Activated naive CD4-positive, alpha-beta T cell treated with anti-CD3 and anti-CD28 coated beads, Interleukin-2, amount 50 U/mL, for 24 hours (primary cell): ENCODE data around the gene ENTPD8.

ENCODE experiments used
- H3K27ac Mint-ChIP-seq: one replicate; pipeline ENCODE4 v1.8.0; 2021; ENCODE audit warnings: mild to moderate bottlenecking, mixed read lengths
- H3K27me3 Mint-ChIP-seq: one replicate; pipeline ENCODE4 v1.8.0; 2021; ENCODE audit warnings: mixed read lengths
- H3K36me3 Mint-ChIP-seq: one replicate; pipeline ENCODE4 v1.8.0; 2021; ENCODE audit warnings: mixed read lengths
- H3K4me1 Mint-ChIP-seq: one replicate; pipeline ENCODE4 v1.8.0; 2021; ENCODE audit warnings: mixed read lengths
- H3K4me3 Mint-ChIP-seq: one replicate; pipeline ENCODE4 v1.8.0; 2021; ENCODE audit warnings: mild to moderate bottlenecking, mixed read lengths
- H3K9me3 Mint-ChIP-seq: one replicate; pipeline ENCODE4 v1.8.0; 2021; ENCODE audit warnings: mixed read lengths

ENTPD8 gene

DNA sequence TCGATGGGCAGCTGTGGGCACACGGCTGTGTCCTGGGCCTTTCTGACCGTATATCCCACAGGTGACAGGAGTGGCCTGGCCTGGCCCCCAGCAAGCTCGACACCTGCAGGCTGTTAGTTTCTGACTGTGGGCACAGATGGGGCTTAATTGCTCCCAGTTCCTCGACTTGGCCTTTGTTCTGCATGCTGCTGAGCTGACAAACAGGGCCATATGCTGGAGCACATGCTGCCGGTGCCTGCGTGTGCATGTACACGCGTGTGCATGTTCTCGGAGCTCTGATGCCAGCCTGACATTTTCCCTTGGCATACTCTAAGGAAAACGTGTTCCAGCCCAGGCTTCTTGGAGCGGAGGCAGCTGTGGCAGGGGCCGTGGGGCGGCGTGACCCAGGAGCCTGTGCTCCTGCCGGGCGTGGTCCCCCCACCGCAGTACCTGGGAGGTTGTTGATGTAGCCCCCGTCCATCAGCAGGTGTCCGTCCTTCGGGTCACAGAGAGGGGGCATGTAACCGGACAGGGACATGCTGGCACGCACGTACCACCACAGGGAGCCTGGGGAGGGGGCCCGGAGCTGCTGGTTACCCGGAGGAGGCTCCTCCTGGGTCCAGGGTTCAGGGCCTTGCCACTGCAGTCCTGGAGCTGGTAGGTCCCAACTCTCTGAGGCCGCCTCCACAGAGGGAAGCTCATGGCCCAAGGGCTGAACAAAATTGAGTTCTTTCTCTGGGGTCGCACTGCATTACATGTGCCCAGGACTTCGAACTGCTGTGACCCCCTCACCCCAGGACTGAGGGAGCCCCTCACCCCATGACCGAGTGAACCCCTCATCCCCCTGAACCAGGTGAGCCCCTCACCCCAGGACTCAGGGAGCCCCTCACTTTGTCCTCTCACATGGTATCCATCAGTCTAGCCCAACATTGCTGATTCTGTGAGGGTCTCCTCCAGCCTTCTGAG, 22.1 kb upstream of the ENTPD8 start:
- H3K36me3 Mint-ChIP-seq = no peaks in the 10 kb centered on the region
- no peaks in the 10 kb centered on the region for H3K27me3 Mint-ChIP-seq
- peaks cover 26% of the 10 kb centered on the region for H3K4me1 Mint-ChIP-seq
- peak overlapping the region; percentile 52 for H3K4me3 Mint-ChIP-seq
- peak overlapping the region; percentile 82 for H3K27ac Mint-ChIP-seq
- H3K9me3 Mint-ChIP-seq = no peaks in the 10 kb centered on the region

DNA sequence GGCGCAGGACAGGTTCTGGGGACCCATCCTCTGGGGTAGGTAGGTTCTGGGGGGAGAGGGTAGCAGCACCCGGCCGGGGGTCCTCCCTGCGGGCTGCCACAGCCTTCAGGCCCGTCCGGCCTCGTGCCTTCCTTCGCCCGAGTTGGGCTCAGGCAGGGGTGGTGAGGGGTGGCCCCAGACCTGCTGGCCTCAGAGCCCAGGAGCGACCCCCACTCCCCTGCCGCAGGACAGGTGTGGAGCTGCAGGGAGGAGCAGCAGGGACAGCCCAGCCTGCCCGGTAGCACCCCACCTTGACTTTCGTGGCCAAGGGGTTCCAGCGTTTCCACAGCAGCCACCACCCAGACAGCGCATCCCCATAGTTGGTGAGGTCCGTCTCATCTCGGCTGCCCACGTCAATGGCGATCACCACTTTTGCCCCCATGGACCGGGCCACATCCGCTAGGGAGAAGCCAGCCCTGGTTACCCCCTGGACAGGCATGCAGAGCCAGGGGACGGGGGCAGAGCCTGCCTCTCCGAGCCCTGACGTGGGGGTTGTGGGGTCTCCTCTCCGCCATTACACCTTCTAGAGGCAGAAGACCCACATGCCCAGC, 21.3 kb upstream of the ENTPD8 start:
- Mint-ChIP-seq H3K36me3 (no peaks in the 10 kb centered on the region), H3K4me1 (peaks cover 29% of the 10 kb centered on the region), H3K9me3 (no peaks in the 10 kb centered on the region), H3K4me3 (peak overlapping the region; percentile 79), H3K27ac (no peak overlapping the region), H3K27me3 (no peaks in the 10 kb centered on the region)

DNA sequence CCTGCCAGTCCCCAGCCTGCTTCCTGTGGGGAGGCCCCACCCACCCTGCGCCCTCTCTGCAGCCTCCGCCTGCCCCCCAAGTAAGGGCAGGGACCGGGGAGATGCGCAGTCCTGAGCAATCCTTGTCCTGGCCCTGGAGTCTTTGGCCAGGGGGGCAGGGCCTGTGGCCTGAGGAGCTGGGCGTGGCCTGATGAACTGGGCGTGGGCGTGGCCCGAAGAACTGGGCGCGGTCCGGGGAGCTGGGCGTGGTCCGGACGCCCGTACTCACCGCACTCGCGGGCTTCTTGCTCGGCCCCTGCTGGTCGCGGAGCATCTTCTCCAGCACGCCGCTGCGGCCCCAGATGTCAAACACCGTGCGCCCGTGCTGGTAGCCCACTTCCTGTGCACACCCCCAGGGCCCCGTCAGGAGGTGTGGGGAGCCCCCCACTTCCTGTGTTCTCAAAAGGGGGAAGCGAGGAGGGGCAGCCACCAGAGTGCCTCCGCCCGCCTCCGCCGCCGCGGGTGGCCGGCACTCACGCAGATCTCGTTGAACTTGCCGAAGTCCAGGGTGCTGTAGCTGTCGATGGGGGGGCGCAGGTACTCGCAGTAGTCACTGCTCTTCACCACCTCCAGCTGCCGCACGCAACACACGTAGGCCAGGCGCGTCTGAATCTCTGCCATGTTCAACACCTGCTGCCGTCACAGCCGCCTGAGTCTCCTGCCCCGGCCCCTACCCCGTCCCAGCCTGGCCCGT, 20.7 kb upstream of the ENTPD8 start:
- H3K27ac Mint-ChIP-seq = peak overlapping the region; percentile 68
- peaks cover 32% of the 10 kb centered on the region for H3K4me1 Mint-ChIP-seq
- H3K36me3 Mint-ChIP-seq = no peaks in the 10 kb centered on the region
- H3K9me3 Mint-ChIP-seq = no peaks in the 10 kb centered on the region
- H3K27me3 Mint-ChIP-seq = no peaks in the 10 kb centered on the region
- H3K4me3 Mint-ChIP-seq = peak overlapping the region; percentile 79

DNA sequence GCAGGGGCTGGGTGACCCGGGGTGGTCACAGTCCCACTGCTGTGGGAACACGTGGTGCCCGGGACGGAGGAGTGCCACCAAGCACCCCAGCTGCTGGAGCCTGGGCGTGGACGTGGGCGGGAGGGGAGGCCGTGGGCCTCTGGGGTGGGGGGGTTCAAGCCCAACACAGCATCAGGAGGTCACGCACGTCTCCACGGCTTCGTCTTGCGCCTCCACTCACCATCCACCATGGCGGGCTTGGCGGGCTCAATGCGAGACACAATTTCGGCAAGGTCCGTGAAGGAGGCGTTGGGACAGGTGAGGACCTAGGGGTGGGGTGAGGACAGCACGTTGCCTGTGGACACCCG, 20.1 kb upstream of the ENTPD8 start:
- Mint-ChIP-seq H3K4me1 (peaks cover 36% of the 10 kb centered on the region), H3K36me3 (no peaks in the 10 kb centered on the region), H3K4me3 (peak overlapping the region; percentile 49), H3K27me3 (no peaks in the 10 kb centered on the region), H3K27ac (no peak overlapping the region), H3K9me3 (no peaks in the 10 kb centered on the region)

DNA sequence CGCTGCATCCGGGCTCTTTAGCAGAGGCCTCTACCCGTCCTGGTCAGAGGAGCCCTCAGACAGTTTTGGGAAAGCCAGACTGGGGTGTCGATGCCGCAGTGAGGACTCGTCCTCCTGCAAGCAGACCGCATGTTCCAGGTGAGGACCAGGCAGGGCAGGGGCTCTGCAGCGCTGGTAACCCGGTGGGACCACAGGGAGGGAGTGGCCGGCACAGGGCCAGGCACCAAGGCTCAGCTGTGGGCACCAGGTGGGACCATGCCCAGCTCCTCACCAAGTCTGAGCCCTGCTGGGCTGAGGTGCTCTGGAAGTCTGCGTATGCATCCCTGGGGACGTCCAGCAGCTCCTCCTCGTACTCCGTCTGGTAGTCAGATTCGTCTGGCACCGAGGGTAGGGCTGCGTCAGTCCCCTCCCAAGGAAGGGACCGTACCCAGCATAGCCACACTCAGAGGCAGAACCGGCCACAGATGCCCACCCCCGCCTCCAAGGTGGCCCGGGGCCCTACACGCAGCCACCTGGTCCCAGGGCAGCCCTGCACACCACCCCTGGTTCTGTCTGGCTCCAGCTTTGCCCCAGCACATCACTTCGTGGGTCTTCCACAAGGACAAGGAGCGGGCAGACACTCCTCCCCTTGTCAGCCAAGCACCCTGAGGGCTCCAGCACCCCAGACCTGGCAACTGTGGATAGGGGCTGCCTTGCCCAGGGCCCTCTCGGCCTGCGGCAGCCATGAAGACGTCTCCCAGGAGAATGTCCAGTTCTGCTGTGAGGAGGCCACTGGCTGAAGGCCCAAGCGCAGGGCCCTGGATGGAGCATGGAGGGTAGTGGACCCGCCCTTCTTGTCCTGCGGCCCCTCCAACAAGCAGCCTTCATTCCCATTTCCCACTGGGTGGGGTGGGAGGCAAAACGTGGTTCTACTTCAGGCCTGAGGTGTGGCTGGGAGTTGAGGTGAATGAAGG, 19.5 kb upstream of the ENTPD8 start:
- H3K27ac Mint-ChIP-seq = peak overlapping the region; percentile 35
- H3K4me1 Mint-ChIP-seq = peaks cover 35% of the 10 kb centered on the region
- peak overlapping the region; percentile 49 for H3K4me3 Mint-ChIP-seq

DNA sequence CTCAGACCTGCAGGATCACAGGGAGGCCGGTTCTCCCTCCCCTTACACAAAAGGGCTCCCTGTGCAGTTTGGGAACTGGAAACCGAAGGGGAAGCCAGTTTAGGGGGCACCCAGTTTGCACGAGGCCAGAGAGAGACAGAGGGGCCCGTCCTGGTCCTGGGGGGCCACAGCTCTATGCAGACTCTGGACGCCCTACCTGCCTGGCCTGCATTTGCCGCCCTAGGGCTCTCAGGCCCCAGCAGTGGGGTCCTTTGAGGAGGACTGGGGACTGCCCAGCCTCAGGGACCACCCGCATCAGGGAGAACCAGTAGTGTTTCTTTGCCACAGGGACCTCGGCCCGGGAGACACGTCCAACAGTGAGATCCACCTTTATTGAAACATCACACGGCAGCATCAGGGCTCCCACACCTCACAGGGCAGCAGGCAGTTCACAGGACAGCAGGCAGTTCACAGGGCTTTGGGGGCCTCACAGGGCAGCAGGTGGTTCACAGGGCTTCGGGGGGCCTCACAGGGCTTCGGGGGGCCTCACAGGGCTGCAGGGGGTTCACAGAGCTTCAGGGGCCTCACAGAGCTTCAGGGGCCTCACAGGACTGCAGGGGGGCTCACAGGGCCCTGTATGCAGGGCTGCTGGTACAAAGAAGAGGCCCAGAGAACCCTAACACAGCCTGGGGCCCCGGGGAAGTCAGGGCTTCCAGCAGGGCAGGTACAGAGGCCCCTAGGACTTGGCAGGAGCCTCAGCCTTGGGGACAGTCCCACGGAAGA, 18.6 kb upstream of the ENTPD8 start:
- no peak overlapping the region for H3K27ac Mint-ChIP-seq
- H3K9me3 Mint-ChIP-seq = no peaks in the 10 kb centered on the region
- H3K27me3 Mint-ChIP-seq = no peaks in the 10 kb centered on the region
- H3K4me3 Mint-ChIP-seq = peak overlapping the region; percentile 65
- peaks cover 3% of the 10 kb centered on the region for H3K36me3 Mint-ChIP-seq
- H3K4me1 Mint-ChIP-seq = peaks cover 37% of the 10 kb centered on the region

More for the DNA sequence above, 19.5 kb upstream of the ENTPD8 start:
- Mint-ChIP-seq H3K27me3 (no peaks in the 10 kb centered on the region), H3K36me3 (peaks cover 3% of the 10 kb centered on the region), H3K9me3 (no peaks in the 10 kb centered on the region)

DNA sequence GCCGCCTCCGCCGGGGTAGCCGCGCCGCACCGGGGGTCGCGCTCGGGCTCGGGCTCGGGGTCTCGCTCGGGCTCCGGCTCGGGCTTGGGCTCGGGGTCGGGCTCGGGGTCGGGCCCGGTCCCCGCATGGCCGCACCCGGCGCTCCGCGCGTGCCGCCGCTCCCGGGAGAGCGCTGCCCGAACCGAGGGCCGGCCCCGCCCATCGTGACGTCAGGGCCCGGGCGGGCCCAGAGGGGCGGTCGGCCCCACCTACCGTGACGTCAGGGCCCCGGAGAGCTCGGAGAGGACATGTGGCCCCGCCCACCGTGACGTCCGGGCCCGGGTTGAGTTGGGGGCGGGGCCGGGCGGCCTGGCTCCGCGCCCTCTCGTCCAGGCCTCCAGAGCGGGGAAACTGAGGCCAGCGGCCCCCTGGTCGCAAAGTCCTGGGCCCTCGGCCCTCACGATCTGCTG, 18.0 kb upstream of the ENTPD8 start, which contains the start of gene NSMF:
TSS of gene NSMF (minus strand) at position 183 of the 449 bp plus-strand sequence. CDS start 232 bp downstream, outside the sequence.
- Mint-ChIP-seq H3K9me3 (no peaks in the 10 kb centered on the region), H3K27me3 (no peaks in the 10 kb centered on the region), H3K4me3 (peak within 1 kb of the TSS; percentile 65), H3K36me3 (peaks cover 3% of the 10 kb centered on the region), H3K27ac (no peak within 1 kb of the TSS), H3K4me1 (peaks cover 43% of the 10 kb centered on the region)

DNA sequence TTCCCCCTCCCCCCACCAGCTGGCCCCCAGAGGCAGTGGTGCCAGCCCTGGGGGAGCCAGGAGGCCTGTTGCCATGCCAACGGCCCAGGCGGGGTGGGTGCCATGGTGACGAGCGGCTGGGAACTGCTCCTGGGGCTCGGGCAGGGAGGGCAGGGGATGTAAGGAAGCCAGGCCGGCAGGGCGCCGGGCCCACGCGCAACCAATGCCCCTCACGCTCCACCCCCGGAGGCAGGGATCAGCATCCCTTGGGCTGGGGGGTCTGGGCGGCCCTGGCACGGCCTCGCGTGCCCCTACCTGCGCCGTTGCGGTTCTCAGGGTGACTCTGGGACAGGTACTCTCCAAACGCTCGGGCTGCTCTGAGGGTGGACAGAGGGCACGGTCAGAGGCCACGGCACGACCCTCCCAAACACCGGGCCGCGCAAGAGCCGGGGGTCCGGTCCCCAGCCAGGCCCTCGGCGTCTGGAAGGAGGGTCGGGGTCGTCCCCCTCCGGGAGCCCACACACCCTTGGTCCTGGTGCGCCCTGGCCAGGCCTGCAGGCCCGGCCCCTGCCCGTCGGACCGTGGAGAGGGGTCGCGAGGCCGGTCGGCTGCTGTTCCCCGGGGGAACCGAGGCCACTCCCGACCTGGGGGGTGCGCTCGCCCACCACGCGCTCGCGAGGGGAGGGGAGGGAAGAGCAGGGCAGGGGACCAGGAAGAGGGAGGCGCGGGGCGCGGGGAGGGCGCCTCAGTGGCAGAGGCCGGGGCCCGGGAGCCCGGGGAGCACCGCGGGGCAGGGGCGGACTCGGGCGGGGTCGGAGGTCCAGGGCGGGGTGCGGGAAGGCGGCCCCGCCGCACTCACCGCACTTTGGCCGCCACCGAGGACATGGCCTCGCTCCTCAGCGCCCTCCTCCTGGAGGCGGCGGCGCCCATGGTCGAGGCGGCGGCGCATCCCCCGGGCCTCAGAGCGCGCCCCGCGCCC, 17.3 kb upstream of the ENTPD8 start:
- Mint-ChIP-seq H3K9me3 (no peaks in the 10 kb centered on the region), H3K4me1 (peaks cover 43% of the 10 kb centered on the region), H3K27ac (no peak overlapping the region), H3K36me3 (peaks cover 3% of the 10 kb centered on the region), H3K4me3 (peak overlapping the region; percentile 54), H3K27me3 (no peaks in the 10 kb centered on the region)

DNA sequence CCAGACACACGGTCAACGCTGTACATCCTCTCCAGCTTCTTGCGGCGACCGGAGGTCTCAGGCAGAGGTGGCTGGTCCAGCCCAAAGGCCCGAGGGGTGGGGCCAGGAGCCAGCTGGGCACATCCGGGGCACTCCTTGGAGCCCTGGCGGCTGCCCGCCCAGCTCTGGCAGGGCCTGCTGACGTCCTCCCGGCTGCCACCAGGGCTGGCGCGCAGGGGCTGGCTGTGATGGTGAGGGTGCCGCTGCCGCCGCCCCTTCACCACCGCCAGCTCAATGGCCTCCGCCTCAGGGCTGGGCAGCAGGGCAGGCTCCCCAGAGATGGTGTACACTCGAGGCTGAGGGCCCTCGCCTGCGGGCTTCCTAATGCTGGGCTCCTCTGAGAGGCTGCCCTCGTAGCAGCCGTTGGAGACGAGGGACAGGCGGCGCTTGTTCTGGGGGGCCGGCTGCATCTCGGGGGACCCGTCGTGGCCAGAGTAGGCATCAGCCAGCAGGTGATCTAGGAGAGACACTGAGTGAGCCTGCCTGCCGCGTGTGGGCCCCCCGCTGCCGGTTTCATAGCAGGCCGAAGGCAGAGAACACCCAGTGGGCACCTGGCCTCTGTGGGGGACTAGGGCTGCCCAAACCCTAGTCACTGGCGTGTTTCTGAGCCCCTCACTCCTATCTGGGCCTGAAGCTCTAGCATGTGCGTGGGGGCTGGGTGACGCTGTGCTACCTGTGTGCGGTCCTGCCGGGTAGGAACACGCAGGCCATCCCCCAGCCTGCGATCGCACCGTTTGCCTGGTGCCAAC, 16.4 kb upstream of the ENTPD8 start:
- no peaks in the 10 kb centered on the region for H3K27me3 Mint-ChIP-seq
- H3K4me1 Mint-ChIP-seq = peaks cover 36% of the 10 kb centered on the region
- H3K27ac Mint-ChIP-seq = no peak overlapping the region
- peak overlapping the region; percentile 54 for H3K4me3 Mint-ChIP-seq
- H3K9me3 Mint-ChIP-seq = no peaks in the 10 kb centered on the region
- peaks cover 3% of the 10 kb centered on the region for H3K36me3 Mint-ChIP-seq

DNA sequence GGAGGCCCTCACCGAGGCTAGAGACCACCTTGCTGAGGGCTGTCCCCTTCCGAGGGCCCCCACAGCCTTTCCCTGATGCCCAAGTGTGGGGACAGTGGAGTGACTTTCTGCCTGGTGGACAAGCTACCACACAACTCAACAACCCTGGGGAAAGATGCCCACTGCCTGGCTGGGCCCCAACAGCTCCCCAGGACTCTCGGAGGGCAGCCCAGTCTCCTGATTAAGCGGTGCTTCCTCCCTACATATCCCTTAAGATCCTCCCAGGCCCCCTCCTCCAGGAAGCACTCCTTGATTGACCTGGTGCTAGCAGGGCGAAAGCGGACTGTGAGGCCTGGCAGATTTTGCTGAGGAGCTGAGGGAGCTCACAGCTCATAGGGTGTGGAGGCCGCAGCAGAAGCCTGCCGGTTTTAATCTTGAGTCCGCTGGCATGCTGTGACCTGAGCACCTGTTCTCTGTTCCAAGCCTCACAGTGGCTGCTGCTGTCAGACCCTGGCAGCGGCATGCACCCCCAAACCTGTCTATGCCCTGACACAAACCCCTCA, 15.8 kb upstream of the ENTPD8 start:
- H3K27ac Mint-ChIP-seq = no peak overlapping the region
- H3K9me3 Mint-ChIP-seq = no peaks in the 10 kb centered on the region
- H3K4me1 Mint-ChIP-seq = peaks cover 42% of the 10 kb centered on the region
- peaks cover 5% of the 10 kb centered on the region for H3K36me3 Mint-ChIP-seq
- H3K27me3 Mint-ChIP-seq = no peaks in the 10 kb centered on the region
- peak overlapping the region; percentile 36 for H3K4me3 Mint-ChIP-seq

DNA sequence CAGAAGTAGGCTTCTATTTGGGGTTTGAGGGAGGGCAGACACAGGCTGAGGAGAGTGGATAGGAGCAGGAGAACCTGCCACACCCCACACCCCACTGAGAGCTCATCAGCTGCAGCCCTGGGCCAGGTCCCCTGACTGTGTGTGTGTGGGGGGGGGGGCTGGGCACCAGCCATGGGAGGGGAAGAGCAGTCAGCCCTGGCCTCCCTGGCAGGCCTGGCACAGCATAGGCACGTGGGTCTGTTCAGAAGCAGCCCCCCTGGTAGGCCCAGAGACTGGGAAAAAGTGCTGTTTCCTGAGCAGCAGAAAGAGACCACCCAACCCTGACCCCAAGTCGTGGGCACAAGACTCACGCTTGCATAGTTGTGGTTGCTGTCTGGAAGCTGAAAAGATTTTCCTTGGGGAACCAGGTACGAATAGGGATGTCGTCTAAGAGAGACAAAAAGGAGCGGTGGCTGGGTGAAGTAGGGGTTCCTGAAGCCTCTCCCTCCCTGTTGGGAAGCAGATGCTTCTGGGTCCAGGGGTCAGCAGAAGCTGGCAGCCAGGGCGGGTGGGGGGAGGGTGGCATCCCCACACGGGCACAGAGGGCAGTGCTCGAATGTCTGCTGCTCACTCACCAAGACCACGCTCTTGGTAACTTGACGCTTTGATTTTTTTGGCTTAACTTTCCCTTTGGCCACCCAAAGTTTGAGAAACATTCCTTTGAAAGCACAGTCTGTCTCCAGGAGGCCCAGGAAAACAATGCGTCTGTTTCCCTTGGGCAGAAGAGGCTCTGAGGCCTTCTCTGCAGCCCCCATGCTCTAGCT, 15.1 kb upstream of the ENTPD8 start:
- peaks cover 5% of the 10 kb centered on the region for H3K36me3 Mint-ChIP-seq
- H3K27ac Mint-ChIP-seq = no peak overlapping the region
- H3K9me3 Mint-ChIP-seq = no peaks in the 10 kb centered on the region
- peak overlapping the region; percentile 38 for H3K4me3 Mint-ChIP-seq
- H3K27me3 Mint-ChIP-seq = no peaks in the 10 kb centered on the region
- peaks cover 42% of the 10 kb centered on the region for H3K4me1 Mint-ChIP-seq
